HG03378 (cell line): ENCODE data around the gene MAD2L2.

Experiments used
- ATAC-seq: cut with Tn5 transposase; IDR thresholded peaks from one replicate; pipeline ENCODE4 v1.9.1; 2021; ENCODE audit warnings: mild to moderate bottlenecking, moderate library complexity; ENCODE audit not compliant: unreplicated experiment

The MAD2L2 gene

GRCh38 chr1:11681071-11681771, at the start of gene MAD2L2:
Gene MAD2L2 (minus strand): TSS chr1:11681148. CDS start chr1:11680601, 547 bp downstream.
- ATAC-seq, result peak; percentile 42

- ATAC-seq, result no peak
Observed at GRCh38 chr1:11730429-11730891, 49.5 kb upstream of the MAD2L2 start.

GRCh38 chr1:11729498-11730428, 48.8 kb upstream of the MAD2L2 start:
- no peak for ATAC-seq

- ATAC-seq, result no peak
Observed at GRCh38 chr1:11729155-11729497, 48.2 kb upstream of the MAD2L2 start.

GRCh38 chr1:11728126-11728806, 47.3 kb upstream of the MAD2L2 start:
- no peak for ATAC-seq

GRCh38 chr1:11727119-11727518, 46.2 kb upstream of the MAD2L2 start:
- no peak for ATAC-seq

GRCh38 chr1:11725616-11726015, 44.7 kb upstream of the MAD2L2 start:
- ATAC-seq, result no peak

GRCh38 chr1:11722538-11722937, 41.6 kb upstream of the MAD2L2 start:
- no peak for ATAC-seq

- no peak for ATAC-seq
Observed at GRCh38 chr1:11721311-11721710, 40.4 kb upstream of the MAD2L2 start.

GRCh38 chr1:11720525-11720924, 39.6 kb upstream of the MAD2L2 start:
- no peak for ATAC-seq

- no peak for ATAC-seq
Observed at GRCh38 chr1:11720033-11720376, 39.1 kb upstream of the MAD2L2 start.

- no peak for ATAC-seq
Observed at GRCh38 chr1:11719313-11720032, 38.5 kb upstream of the MAD2L2 start.

GRCh38 chr1:11714831-11715575, 34.1 kb upstream of the MAD2L2 start:
- no peak for ATAC-seq

- no peak for ATAC-seq
Observed at GRCh38 chr1:11713095-11713494, 32.1 kb upstream of the MAD2L2 start.

GRCh38 chr1:11712285-11712684, 31.3 kb upstream of the MAD2L2 start:
- ATAC-seq, result no peak

- ATAC-seq, result no peak
Observed at GRCh38 chr1:11711490-11711889, 30.5 kb upstream of the MAD2L2 start.

- ATAC-seq, result no peak
Observed at GRCh38 chr1:11708554-11709350, 27.8 kb upstream of the MAD2L2 start.

GRCh38 chr1:11707621-11708276, 26.8 kb upstream of the MAD2L2 start:
- no peak for ATAC-seq

GRCh38 chr1:11706292-11706691, 25.3 kb upstream of the MAD2L2 start:
- no peak for ATAC-seq
